Stimulated activated naive CD4-positive, alpha-beta T cell treated with Interleukin-2 at 50 U/mL for 16 hours (primary cell): ENCODE results near the gene ATP2B3.

ENCODE experiments used
- DNase-seq: peaks from one replicate; lab custom pipeline; 2025; lab: John Stamatoyannopoulos, UW

Gene ATP2B3

DNA sequence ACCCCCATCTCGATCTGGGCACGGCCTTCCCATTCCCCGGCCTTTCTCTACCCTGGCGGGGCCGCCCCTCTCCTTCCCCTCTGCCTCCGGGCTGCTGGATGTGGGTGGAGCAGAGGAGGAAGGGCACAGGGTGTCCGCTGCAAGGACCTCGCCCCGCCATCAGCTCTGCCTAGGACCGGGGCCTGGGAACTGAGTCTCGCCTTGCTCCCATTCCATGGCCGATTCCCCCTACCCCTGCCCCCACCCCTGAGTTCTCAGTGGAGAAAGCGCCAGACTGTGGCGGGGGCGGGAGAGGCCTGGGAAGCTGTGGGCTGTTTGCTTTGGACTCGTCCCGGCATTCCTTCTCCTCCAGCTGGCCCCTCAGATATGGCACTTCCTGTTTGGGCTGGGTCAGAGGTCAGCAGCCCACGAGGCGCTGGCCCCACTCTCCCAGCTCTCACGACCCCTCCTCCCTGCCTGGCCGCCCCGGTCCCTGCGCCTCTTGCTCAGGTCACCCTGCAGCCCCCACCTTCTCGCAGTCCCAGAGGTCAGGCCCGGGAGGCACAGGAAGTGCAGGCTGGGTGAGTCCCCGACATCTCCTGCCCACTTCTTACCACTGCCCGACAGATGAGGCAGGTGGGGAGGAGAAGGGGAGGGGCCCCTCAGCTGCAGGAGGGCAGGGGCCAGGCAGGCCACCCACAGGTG lies 29.1 kb upstream of the ATP2B3 start:
- DNase-seq: no peak

DNA sequence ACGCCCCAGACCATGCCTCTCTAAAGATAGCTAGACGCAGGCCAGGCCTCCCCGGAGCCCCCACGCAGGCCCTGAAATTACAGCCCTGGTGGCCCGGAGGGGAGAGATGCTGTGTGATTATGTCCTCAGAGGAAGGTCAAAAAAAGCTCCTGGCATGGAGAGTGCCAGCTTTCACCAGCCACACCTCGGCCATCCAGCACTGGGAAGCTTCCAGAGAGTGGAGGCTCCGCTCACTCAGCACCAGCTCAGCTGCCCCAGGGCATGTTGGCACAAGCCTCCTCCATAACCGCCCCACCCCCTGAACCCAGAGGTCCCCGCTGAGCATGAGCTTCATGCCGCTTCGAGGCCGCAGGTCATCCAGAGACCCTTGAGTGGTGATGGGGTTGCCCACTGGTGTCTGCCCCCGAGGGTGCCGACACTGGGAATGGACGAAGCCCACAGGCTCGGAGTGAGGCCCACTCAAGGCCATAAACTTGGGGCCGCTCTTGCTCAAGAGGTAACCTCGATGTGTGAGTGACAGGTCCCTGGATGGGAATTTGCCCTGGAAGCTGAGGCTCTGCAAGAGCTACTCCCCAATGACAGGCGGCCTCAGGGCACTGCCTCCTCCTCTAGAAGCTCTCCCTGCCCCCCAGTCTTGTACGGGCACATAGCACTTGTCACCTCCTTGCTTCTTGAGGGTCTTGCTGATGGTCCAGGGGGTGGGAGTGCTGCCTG lies 27.1 kb upstream of the ATP2B3 start:
- no peak for DNase-seq

DNA sequence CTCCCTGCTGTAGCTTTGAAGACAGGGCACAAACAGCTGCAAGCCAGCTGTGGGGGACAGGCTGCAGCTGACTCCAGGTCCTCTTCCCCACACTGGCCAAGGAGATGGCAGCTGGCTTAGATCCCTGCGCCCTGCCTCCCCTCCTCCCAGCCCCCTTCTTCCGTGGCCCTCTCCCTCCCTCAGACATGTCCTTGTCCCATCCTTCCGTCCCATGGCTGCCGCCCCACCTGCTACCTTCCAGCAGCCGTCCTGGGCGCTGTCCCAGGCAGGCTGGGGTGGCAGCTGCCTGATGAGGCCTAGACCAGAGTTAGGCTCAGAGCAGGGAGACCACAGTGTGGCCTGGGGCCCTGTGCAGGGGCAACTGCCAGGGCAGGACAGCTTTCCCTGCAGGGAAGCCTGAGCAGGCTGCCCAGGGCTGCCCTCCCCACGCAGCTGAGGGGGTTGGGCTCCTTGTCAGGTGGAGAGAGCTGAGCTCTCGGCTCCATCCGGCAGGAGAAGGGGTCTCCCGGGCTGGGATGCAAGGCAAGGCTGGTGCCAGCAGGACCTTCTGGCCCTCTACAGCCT lies 26.0 kb upstream of the ATP2B3 start:
- no peak for DNase-seq

DNA sequence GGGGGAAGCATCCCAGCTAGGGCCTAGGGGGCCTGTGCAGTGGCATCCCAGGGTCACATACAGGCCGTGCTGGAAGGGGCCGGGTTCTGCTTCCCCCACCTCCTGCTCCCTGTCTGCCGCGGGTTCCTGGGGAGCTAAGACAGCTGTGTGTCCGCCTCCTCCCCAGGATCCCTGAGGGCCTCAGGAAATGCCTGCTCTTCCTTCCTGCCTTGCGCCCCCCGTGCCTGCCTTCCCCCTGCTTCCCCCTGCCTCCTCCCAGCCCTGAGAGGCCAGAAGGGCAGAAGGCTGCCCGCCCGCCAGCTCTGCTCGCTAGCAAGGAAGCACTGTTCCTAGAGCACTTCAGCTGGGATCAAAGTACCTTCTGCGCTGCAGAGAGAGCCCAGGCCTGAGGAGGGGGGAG lies 25.5 kb upstream of the ATP2B3 start:
- DNase-seq: no peak

DNA sequence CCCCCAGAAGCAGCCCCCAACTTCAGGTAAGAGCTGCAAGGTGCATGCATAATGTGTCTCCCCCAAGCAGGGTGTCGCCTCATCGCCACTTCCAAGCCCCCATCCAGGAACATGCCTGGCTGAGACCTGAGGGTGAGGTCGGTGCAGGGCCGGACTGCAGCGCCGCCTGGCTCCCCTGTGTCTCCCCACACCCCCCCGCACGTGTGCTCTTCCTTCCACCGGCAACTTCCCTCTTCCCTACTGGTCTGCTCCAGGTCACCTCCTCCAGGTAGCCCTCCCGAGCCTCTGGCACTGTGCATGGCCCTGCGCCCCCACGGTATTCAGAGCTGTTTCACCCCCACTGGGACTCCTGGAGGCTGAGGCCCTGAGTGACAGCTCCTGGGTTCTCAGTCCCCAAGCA lies 24.9 kb upstream of the ATP2B3 start:
- DNase-seq: no peak

DNA sequence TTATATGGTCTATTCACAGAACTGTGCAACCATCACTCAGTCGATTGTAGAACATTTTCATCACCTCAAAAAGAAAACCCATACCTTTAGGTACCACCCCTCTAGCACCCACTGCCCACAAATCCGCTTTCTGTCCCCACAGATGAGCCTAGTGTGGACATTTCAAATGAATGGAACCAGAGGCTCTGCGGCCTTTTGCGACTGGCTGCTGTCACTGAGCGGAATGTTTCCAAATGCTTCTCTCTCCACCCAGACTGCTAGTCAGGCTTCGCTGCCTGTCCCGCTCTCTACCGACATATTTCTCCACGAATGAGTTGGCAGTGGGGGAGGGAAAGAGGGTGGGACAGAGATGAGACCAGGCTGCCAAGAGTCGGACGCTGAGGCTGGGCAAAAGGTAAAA lies 24.4 kb upstream of the ATP2B3 start:
- no peak for DNase-seq

DNA sequence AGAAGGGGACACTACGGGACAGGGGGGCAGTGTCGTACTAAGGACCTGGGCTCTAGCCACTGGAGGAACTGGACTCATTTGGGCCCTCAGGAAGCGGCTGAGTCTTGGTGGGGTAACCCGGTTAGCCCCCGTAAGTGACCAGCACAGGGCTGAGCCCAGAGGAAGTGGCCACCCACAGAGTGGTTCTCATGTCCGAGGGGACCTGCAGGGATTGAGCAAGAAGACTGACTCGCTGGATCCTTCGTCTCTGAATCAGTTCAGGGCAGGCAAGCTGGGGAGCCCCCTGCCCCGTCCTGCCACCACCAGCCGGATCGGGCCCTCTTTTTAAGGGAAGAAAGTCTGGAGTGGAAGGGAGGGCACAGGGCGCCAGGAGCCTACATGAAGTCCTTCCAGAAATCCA lies 23.4 kb upstream of the ATP2B3 start:
- DNase-seq: no peak

DNA sequence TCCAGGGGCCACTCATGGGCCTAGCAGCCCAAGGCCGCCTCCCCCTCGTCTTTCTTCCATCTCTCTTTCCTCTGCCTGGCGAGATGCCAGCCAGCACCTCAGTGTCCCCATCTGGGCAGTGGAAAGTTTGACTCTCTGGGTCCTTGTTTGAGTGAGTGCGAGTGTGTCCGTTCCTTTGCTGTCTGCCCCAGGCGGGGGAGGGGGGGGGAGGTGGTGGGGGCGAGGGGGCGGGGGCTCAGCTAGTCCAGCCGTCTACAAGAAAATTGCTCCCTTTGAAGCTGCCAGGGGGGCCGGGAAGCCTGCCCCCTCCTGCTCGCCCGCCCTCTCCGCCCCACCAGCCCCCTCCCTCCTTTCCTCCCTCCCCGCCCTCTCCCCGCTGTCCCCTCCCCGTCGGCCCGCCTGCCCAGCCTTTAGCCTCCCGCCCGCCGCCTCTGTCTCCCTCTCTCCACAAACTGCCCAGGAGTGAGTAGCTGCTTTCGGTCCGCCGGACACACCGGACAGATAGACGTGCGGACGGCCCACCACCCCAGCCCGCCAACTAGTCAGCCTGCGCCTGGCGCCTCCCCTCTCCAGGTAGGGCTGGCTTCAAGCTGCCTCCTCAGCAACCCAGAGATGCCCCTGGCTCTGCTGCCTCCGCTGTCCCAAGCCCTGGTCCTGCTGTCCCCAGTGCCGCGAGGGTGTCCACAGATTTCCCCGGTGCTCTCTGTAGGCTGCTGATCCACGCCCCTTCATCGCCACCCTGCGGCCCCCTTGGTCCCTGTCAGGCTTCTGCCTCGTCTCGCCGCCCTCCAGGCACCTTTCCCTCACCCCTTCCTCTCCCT lies 22.7 kb upstream of the ATP2B3 start, which contains the start of gene BGN:
Gene BGN (plus strand): TSS at position 440 of the 821 bp plus-strand sequence. CDS start 9,652 bp downstream, outside the sequence.
- DNase-seq: no peak

DNA sequence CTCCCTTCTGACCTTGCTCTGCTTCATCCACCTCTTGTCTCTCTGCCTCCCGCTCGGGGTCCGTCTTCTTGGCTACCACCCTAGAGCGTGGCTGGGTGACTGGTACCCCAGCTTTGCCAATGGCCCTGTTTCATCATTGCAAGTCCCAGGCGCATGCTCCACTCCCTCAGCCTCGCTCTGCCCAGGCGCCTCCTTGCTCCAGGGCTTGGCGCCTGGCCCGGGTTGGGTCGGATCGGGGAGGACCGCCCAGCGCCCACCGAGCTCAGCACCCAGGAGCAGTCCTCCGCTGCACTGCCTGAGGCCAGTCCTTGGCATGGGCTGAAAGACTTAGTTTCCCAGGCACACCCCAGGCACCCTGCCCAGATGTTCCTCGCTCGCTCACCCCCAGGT lies 22.1 kb upstream of the ATP2B3 start:
- no peak for DNase-seq

DNA sequence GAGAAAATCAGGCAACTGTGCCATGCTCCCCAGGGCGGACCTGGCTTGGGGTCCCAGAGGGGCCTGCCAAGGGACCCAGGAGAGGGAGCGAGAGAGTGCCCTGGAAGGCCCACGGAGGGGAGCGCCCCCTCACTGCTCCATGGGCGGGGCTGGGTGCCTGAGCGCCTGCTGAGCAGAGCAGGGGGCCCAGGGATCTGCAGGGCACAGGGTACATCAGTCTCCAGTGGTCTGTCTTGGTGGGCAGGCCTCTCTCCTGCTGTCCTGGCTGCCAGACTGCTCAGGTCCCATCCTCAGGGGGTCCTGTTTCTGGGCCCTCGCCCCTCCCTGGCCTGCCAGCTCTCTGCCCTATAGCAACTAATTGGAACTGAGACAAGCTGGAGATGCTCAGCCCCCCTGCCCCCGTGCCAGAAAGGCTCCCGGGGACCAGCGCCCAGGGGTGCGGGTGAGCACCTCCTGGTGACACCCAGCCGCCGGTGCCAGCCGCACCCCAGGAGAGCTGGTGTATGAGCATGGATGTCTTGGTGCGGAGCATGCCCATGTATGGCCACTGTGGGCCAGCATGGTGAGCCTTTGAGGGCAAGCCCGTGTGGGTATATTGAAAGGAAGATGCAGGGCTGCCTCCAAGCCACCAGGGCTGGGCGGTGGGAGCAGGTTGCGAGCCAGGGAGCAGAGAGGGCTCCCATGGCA lies 21.4 kb upstream of the ATP2B3 start:
- no peak for DNase-seq

DNA sequence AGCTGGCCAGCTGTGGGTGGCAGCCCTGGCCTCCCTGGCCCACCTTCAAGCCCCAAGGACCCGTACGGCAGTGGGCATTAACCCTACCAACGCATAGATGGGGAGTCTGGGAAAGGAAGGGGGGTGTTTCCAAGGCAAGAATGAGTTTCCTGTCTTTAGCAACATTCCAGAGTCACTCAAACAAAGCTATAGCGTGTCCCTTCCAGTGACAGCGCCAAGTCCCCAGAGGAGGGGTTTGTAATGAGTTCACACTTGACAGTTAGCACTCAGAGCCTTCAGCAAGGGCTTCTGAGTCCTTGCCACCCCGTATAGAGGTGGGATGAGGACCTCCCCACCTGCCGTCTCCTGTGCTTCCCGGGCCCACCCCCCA lies 20.9 kb upstream of the ATP2B3 start:
- no peak for DNase-seq

DNA sequence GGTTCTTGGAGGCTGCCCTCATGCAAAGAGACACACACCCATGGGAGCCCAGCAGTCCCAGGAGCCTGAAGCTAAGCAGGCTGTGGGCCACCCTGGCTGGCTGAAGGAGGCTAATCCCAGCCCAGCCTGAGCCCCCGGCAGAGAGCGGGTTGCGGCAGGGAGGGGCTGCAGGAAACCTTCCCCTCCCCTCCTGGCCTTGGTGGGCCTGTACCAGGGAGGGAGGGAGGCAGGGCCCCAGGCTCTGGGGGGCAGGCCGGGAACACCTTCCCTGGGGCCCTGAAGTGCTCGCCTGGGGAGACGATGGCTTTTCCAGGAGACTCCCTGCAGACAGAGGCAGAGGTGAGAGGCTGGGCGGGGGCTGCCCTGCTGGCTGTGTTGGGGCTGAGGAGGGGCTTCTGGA lies 19.0 kb upstream of the ATP2B3 start:
- no peak for DNase-seq

DNA sequence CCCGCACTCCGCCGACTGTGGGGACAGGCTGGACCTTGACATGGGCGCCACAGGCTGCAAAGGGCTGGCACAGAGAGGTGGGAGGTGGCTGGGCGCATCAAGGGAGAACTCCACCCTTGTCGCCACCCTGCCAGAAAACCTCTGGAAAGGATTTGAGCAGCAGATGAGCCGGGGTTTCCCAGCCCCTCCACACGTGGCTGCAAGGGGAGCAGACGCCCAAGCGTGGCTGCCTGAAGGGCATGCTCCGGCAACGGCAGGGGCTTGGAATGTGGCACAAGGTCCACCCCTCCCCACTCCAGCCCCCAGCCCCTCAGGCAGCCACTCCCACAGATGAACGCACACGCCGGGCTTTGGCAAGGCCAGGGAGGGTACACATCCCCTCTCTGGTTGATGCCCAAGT lies 18.1 kb upstream of the ATP2B3 start:
- DNase-seq: no peak

DNA sequence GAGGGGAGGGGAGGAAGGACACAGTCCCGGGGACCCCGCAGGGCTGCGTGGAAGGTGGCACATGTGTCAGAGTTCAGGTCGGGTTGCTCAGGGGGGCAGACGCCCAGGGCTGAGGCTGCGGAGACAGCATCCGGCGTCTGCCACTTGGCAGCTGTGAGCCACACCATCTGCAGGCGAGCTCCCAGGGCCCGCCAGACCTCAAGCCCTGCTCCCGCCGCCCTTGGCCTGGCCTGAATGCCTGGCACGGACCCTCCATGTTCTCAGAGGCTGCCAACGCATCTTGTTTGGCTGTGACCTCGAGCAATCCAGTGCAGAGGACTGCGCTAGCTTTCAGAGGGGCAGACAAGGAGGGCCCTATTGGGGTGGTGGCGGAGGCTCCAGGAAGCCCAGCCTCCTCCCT lies 17.6 kb upstream of the ATP2B3 start:
- DNase-seq: no peak

DNA sequence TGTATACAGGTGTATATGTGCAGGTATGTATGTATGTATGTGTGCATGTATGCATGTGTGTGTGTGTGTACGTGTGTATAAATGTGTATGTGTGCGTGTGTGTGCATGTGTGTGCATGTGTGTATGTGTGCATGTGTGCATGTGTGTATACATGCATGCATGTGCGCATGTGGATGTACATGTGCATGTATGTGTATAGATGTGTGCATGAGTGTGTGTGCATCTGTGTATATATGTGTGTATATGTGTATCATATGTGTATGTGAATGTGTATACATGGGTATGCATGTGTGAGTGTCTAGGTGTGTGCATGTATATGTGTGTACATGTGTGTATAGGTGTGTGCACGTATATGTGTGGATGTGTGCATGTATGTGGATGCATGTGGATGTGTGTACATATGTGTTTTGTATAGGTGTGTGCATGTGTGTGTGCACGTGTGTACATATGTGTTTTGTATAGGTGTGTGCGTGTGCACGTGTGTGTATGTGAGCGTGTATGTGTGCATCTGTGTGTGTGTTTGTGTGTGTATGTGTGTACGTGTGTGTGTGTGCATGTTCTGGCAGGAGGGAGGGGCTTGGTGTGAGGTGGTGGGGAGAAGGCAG lies 16.7 kb upstream of the ATP2B3 start:
- no peak for DNase-seq

DNA sequence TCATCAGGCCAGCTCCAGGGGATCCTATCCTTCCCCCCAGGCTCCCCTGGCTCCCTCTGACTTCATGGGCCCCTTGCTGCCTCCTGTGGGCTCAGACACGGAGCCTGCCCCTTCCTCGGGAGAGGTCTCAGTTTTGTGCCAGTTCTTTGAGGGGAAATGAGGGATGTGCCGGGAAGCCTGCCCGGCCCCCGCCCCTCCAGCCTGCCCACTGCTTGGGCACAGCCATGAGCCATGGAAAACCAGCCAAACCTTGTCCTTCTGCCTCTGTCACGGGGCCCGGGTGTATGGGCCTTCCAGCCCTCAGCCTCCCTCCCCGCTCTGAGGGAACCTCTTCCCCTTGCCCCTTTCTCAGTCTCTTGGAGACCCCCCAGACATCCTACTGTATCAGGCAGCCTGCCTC lies 15.9 kb upstream of the ATP2B3 start:
- no peak for DNase-seq

DNA sequence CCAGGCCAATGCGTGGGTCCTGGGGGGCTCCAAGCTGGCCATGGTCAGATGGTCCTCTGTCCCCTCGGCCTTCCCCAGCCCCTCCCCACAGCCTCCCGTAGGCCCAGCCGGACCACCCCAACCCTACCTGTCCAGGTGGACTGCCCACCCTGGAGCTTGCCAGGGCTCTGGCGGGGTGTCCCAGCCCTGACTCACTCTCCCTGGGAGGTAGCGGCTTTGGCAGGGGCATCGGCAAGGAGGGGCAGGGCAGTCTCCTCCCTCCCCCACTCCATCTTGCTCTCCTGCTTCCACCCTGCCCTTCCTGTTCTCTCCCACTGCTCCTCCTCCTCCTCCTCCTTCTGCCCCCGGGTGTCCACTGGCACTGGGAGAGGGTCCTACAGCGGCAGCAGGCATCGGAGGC lies 15.3 kb upstream of the ATP2B3 start:
- no peak for DNase-seq

DNA sequence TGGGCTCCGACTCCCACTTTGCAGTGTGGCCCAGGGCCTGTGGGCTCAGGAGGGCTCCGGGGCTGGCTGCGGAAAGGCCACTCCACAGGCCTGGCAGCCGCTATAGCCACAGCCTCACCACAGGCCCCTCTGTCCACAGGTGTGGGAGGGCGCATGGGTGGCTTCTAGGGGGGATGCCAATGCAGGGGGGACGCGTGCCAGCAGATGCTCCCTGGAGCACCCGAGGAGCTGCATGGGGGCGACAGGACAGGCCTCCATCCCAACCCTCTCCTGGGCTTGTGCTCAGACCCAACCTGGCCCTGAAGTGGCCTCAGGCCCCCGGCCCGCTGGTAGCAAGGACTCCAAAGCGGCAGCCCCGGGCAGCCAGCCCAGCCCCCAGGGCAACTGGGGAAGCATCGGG lies 14.6 kb upstream of the ATP2B3 start:
- DNase-seq: no peak

DNA sequence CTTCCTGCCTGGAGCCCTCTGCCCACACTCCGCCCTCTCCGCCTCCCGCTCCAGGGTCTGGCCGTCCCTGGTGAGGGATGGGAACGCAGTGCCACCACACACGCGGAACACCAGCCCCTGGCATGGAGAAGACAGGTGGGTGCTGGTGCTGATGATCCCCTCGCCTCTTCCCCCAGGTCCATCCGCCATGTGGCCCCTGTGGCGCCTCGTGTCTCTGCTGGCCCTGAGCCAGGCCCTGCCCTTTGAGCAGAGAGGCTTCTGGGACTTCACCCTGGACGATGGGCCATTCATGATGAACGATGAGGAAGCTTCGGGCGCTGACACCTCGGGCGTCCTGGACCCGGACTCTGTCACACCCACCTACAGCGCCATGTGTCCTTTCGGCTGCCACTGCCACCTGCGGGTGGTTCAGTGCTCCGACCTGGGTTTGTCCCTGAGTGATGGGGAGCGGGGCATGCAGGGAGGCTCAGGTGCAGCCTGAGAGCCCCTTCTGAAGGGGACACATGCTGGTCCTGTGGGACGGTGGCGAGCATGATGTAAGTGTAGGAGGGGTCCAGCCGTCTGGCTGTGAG lies 12.9 kb upstream of the ATP2B3 start:
- no peak for DNase-seq

DNA sequence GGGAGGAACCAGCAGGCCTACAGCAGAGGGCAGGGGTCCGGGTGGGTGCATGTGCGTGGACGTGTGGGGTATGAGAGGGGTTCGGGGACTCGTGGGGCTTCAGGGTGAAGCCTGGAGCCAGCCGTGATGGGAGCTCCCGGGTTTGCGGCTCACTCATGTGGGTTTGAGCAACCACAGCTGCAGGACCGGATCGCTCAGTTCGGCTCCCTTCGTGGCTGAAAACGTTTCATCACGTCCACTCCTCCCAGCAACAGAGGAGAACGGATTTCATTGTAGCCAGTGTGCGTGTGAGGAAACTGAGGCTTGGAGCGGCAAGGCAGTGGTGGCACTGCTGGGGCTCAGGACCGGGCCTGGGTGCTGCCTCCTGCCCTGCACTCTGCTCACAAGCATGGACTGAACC lies 12.1 kb upstream of the ATP2B3 start:
- no peak for DNase-seq

DNA sequence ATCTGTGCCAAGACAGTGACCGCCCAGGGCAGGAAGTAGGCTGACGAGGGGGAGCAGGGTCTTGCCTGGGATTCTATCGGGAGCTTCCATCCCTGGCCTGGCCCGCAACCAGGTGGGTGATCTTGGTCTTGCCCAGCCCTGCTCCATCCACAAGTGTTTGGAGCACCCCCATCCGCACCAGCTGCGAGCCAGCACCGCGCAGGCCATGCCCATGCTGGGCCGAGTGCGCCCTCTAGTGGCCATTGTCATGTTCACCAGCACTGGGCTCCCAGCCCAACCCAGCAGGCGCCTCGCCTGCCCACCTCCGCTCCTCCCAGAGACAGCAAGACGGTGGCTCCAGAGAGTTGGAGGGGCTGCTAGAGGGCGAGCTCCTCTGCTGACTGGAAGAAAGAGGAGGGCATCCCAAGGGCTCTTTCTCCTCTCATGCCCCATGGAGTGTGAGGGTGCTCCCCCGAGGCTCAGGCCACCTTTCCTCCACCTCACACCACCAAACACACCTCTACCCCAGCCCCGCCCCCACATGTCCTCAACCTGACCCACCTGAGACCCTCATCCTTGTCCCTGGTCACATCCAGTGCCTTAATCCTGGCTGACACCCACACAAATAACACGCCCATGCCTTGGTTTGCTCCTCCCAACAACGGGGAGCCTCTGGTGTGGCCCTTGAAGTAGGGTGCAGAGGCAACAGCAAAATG lies 9.8 kb upstream of the ATP2B3 start:
- peak; percentile 68 for DNase-seq
